PC-9 (cell line): ENCODE measurements around the gene PRKAR1A.

Source experiments
- CTCF ChIP-seq: fragments of 200-600 bp; sonication (generic); conservative IDR thresholded peaks from 2 replicates; pipeline ENCODE4 v1.6.1; 2017; ENCODE audit warnings: mixed run types, antibody characterized with exemption, mild to moderate bottlenecking, moderate library complexity
- EZH2 ChIP-seq: fragments of 200-600 bp; sonication (generic); IDR thresholded peaks from 2 replicates; pipeline ENCODE4 v1.8.0; 2017; ENCODE audit warnings: antibody characterized with exemption, low read depth

- no peak for TF ChIP-seq EZH2
- no peak for TF ChIP-seq CTCF
These were observed at the start of gene PRKAR1A for GRCh38 chr17:68512247-68512959.
